Choroid plexus epithelial cell (primary cell): ENCODE data around the gene DPP3.
"Not testable (repeated sequence)": the region's sequence is repeated elsewhere in the genome, so short reads cannot be mapped to it uniquely, and the experiment has no call there.

ENCODE experiments used
- DNase-seq: peaks from one replicate; pipeline ENCODE4 v3.0.0-alpha.2; 2010; ENCODE audit warnings: low read depth
- H3K4me3 ChIP-seq: 2 replicates; pipeline ENCODE4 v1.5.1; 2011; ENCODE audit warnings: low read depth, mild to moderate bottlenecking, control low read depth, low read length, moderate library complexity
- CTCF ChIP-seq: conservative IDR thresholded peaks from 2 replicates; pipeline ENCODE4 v1.5.1; 2011; ENCODE audit warnings: low read depth, mild to moderate bottlenecking, control low read depth, inconsistent platforms, low read length, moderate library complexity

The DPP3 gene, protein sequence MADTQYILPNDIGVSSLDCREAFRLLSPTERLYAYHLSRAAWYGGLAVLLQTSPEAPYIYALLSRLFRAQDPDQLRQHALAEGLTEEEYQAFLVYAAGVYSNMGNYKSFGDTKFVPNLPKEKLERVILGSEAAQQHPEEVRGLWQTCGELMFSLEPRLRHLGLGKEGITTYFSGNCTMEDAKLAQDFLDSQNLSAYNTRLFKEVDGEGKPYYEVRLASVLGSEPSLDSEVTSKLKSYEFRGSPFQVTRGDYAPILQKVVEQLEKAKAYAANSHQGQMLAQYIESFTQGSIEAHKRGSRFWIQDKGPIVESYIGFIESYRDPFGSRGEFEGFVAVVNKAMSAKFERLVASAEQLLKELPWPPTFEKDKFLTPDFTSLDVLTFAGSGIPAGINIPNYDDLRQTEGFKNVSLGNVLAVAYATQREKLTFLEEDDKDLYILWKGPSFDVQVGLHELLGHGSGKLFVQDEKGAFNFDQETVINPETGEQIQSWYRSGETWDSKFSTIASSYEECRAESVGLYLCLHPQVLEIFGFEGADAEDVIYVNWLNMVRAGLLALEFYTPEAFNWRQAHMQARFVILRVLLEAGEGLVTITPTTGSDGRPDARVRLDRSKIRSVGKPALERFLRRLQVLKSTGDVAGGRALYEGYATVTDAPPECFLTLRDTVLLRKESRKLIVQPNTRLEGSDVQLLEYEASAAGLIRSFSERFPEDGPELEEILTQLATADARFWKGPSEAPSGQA

DNA sequence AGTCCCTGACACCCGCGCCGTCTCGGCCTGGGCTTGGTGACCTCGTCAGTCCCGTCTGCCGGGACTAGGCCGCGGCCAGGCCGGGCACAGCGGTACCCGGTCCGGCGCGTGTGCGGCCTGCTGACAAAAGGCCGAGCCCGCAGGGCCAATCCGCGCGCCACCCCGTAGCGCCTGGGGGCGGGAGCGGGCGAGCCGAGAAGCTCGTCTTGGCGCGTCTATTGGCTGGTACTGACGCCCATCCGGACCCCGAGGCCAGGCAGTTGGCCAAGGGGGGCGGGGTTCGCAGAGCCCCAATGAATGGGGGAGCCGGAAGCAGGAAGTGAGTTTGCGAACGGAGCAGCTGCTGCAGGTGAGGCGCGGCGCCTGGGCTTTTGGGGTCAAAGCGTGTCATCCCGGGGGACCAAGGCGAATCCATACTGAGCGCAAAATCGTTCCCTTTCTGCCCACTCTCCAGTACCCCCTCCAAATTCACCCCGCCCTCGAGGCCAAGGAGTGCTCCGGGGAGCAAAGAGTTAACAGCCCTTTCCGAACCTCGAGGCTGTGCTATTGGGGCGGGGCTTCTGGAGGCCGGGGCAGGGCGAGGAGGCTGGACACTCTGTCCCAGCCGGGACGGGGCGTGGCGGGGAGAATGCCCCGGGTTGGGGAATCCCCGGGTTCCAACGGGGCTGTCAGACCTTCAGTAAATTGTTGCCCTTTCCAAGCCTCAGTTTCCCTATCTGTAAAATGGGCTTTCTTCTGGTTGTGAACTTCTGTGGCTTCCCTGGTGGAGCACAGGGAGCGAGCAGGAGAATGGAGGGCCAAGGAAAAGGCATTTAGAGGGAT is at the start of gene DPP3:
Gene DPP3 (plus strand): TSS at position 318 of the 822 bp plus-strand sequence. CDS start 1,767 bp downstream, outside the sequence.
- TF ChIP-seq CTCF, result no peak
- H3K4me3 ChIP-seq, result peak within 1 kb of the TSS; percentile 88
- peak; percentile 97 for DNase-seq

- H3K4me3 ChIP-seq, DNase-seq: not testable (repeated sequence)
Measured at GRCh38 chr11:66431287-66431686, 48.9 kb upstream of the DPP3 start.

DNA sequence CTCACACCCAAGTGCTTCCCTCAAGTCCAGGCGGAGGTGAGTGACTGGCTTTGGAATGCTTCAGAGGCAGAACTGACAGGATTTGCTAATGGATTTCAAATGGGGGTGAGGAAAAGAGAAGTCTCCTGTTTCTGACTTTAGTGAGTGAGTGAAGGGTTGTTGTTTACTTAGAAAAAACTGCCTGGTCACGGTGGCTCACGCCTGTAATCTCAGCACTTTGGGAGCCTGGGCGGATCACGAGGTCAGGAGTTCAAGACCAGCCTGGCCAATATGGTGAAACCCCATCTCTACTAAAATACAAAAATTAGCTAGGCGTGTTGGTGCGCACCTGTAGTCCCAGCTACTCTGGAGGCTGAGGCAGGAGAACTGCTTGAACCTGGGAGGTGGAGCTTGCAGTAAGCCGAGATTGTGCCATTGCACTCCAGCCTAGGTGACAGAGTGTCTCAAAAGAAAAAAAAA is 48.3 kb upstream of the DPP3 start:
- not testable (repeated sequence) for H3K4me3 ChIP-seq, DNase-seq

- no peak overlapping the region for H3K4me3 ChIP-seq
- no peak for DNase-seq
- no peak for TF ChIP-seq CTCF
Measured at GRCh38 chr11:66432597-66432996, 47.6 kb upstream of the DPP3 start.

DNA sequence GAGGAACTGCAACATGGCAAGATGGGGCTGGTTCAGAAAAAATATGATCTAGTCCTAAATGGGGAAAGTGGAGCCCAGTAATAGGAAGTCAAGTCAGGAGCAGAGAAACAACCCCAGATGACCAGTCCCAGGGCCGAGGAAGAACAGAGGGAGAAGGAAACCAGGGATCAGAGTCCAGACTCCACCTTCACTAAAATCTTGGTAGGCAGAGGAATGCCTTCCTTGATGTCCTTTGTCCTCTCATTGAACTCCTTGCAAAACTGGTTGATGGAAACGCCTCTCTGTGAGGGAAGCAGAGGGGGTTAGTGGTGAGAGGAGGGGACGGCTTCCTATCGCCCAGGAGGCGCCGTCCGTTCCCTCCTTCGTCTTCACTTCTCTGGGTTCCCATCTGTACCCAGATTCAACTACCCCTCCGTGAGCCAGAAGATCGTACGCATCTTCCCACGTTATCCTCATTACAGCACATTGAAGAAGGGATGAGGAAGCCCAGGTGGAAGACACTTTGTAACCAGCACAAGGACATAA is 42.2 kb upstream of the DPP3 start:
- peak overlapping the region; percentile 91 for H3K4me3 ChIP-seq
- no peak for DNase-seq
- TF ChIP-seq CTCF, result no peak

- TF ChIP-seq CTCF, result peak; percentile 76
- DNase-seq, result peak; percentile 97
- H3K4me3 ChIP-seq, result peak within 1 kb of the TSS; percentile 91
Measured at GRCh38 chr11:66438504-66439466, 41.4 kb upstream of the DPP3 start, which contains the start of gene MRPL11. Gene MRPL11 (minus strand): TSS chr11:66438848. CDS start chr11:66438754, 94 bp downstream.

- DNase-seq, H3K4me3 ChIP-seq: not testable (repeated sequence)
Measured at GRCh38 chr11:66440101-66440939, 39.9 kb upstream of the DPP3 start.

DNA sequence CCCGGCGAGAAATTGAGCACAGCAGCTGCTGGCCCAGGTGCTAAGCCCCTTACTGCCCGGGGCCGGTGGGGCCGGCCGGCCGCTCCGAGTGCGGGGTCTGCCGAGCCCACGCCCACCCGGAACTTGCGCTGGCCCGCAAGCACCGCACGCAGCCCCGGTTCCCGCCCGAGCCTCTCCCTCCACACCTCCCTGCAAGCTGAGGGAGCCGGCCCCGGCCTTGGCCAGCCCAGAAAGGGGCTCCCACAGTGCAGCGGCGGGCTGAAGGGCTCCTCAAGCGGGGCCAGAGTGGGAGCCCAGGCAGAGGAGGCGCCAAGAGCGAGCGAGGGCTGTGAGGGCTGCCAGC is 39.3 kb upstream of the DPP3 start:
- not testable (repeated sequence) for DNase-seq, H3K4me3 ChIP-seq
